Hepatocyte (in vitro differentiated cells): ENCODE results near the gene CRY1. TPM values are rescaled to one million over a fixed set of nuclear protein-coding genes. Genes with fewer than 3 reads are reported as not detected.

ENCODE experiments used
- DNase-seq: peaks from one replicate; pipeline ENCODE4 v3.0.0-alpha.2; 2016; ENCODE audit warnings: low spot score
- H2AFZ ChIP-seq: fragments of 200-600 bp; sonication (generic); 2 replicates; pipeline ENCODE4 v1.6.0; 2016; ENCODE audit warnings: antibody characterized with exemption, mild to moderate bottlenecking
- H3K27ac ChIP-seq: fragments of 200-600 bp; sonication (generic); 2 replicates; pipeline ENCODE4 v1.5.1; 2016; ENCODE audit warnings: mild to moderate bottlenecking
- H3K27me3 ChIP-seq: fragments of 200-600 bp; sonication (generic); 2 replicates; pipeline ENCODE4 v1.6.1; 2016
- H3K36me3 ChIP-seq: fragments of 200-600 bp; sonication (generic); replicated peaks from 2 replicates; pipeline ENCODE4 v1.5.1; 2016; ENCODE audit warnings: low read depth; ENCODE audit not compliant: insufficient read depth
- H3K4me1 ChIP-seq: fragments of 200-600 bp; sonication (generic); 2 replicates; pipeline ENCODE4 v1.5.1; 2016; ENCODE audit warnings: mild to moderate bottlenecking, moderate library complexity; ENCODE audit not compliant: insufficient read depth
- H3K4me2 ChIP-seq: fragments of 200-600 bp; sonication (generic); 2 replicates; pipeline ENCODE4 v1.6.0; 2016
- H3K4me3 ChIP-seq: fragments of 200-600 bp; sonication (generic); 2 replicates; pipeline ENCODE4 v1.5.1; 2016; ENCODE audit warnings: mild to moderate bottlenecking
- H3K79me2 ChIP-seq: fragments of 200-600 bp; sonication (generic); 2 replicates; pipeline ENCODE4 v1.6.0; 2017; ENCODE audit warnings: mild to moderate bottlenecking
- H3K9me2 ChIP-seq: fragments of 200-600 bp; sonication (generic); replicated peaks from 2 replicates; pipeline ENCODE4 v1.6.0; 2017; ENCODE audit warnings: mild to moderate bottlenecking; ENCODE audit not compliant: insufficient read depth
- H3K9me3 ChIP-seq: fragments of 200-600 bp; sonication (generic); 2 replicates; pipeline ENCODE4 v1.5.1; 2016; ENCODE audit warnings: low read depth, mild to moderate bottlenecking
- H4K20me1 ChIP-seq: fragments of 200-600 bp; sonication (generic); 2 replicates; pipeline ENCODE4 v1.6.0; 2016; ENCODE audit warnings: mild to moderate bottlenecking; ENCODE audit not compliant: insufficient read depth, poor library complexity, severe bottlenecking
- CTCF ChIP-seq: fragments of 200-600 bp; sonication (generic); IDR thresholded peaks from 2 replicates; pipeline ENCODE4 v1.5.1; 2016; ENCODE audit warnings: antibody characterized with exemption, mild to moderate bottlenecking; ENCODE audit not compliant: poor library complexity
- EZH2 ChIP-seq: fragments of 200-600 bp; sonication (generic); IDR thresholded peaks from 2 replicates; pipeline ENCODE4 v1.6.1; 2016; ENCODE audit warnings: antibody characterized with exemption, mild to moderate bottlenecking, borderline replicate concordance
- EZH2phosphoT487 ChIP-seq: fragments of 200-600 bp; sonication (generic); IDR thresholded peaks from one replicate; pipeline ENCODE4 v1.6.1; 2018; ENCODE audit warnings: antibody characterized with exemption, mild to moderate bottlenecking, low read depth, moderate library complexity; ENCODE audit not compliant: unreplicated experiment, severe bottlenecking
- WGBS: methylation state at CpG from one replicate; pipeline ENCODE4 v1.1.6; 2016; ENCODE audit warnings: low lambda C conversion rate; ENCODE audit errors: missing lambda C conversion rate; 5-methylcytosine and 5-hydroxymethylcytosine counted together
- polyA plus RNA-seq: library from polyadenylated mRNA; unstranded; fragments of >200 nt; fragmentation: Nextera tagmentation; extraction: Ambion mirVana; gene quantifications from 2 replicates; pipeline ENCODE4 v1.2.1, GENCODE V29; 2016
- total RNA-seq: library from RNA; depleted of rRNA; stranded (reverse); fragments of >200 nt; gene quantifications from 2 replicates; pipeline ENCODE4 v1.2.3, GENCODE V29; 2014

CRY1 gene
- total and polyA plus RNA-seq, 2 experiments from 2014 or later = 29.1 to 34.6 TPM

- Histone ChIP-seq H3K27me3 (no peaks in the 10 kb centered on the region), H3K79me2 (peaks cover 43% of the 10 kb centered on the region), H3K4me3 (peak within 1 kb of the TSS; percentile 92), H3K4me1 (peaks cover 20% of the 10 kb centered on the region), H3K4me2 (peak within 1 kb of the TSS; percentile 85), H3K27ac (peak within 1 kb of the TSS; percentile 99), H3K9me2 (no peaks in the 10 kb centered on the region), H2AFZ (peak within 1 kb of the TSS; percentile 82), H3K9me3 (no peaks in the 10 kb centered on the region), H3K36me3 (no peaks in the 10 kb centered on the region), H4K20me1 (peaks cover 33% of the 10 kb centered on the region)
- DNase-seq = peak; percentile 98
- under 1% methylated on average over 39 of the region's 88 CpGs for WGBS
- TF ChIP-seq EZH2phosphoT487 (no peak), EZH2 (no peak), CTCF (no peak)
Observed at GRCh38 chr12:106955377-106956047, 137.8 kb downstream of the CRY1 start, which contains the start of gene TMEM263. Gene TMEM263, plus strand, starts transcription at chr12:106955907. Its CDS starts 11,210 bp downstream, at chr12:106967117.

- TF ChIP-seq EZH2 = no peak
- no peak for TF ChIP-seq EZH2phosphoT487
- Histone ChIP-seq H3K79me2 (peaks cover 35% of the 10 kb centered on the region), H3K27me3 (no peaks in the 10 kb centered on the region), H3K9me3 (no peaks in the 10 kb centered on the region), H4K20me1 (peaks cover 26% of the 10 kb centered on the region), H3K4me2 (peak overlapping the region; percentile 81), H3K9me2 (no peaks in the 10 kb centered on the region), H2AFZ (peak overlapping the region; percentile 82), H3K4me1 (peaks cover 20% of the 10 kb centered on the region), H3K27ac (peak overlapping the region; percentile 78), H3K36me3 (no peaks in the 10 kb centered on the region), H3K4me3 (peak overlapping the region; percentile 32)
- WGBS = 67% methylated on average over 33 of the region's 36 CpGs
- DNase-seq = peak; percentile 23
Observed at GRCh38 chr12:106954462-106955376, 138.6 kb downstream of the CRY1 start.

GRCh38 chr12:106953352-106954250 lies 139.7 kb downstream of the CRY1 start:
- Histone ChIP-seq H3K27ac (no peak overlapping the region), H3K4me2 (peak overlapping the region; percentile 81), H3K9me3 (no peaks in the 10 kb centered on the region), H3K4me3 (no peak overlapping the region), H3K4me1 (peaks cover 19% of the 10 kb centered on the region), H3K9me2 (no peaks in the 10 kb centered on the region), H4K20me1 (peaks cover 15% of the 10 kb centered on the region), H3K36me3 (no peaks in the 10 kb centered on the region), H3K79me2 (peaks cover 23% of the 10 kb centered on the region), H3K27me3 (no peaks in the 10 kb centered on the region), H2AFZ (no peak overlapping the region)
- WGBS = 85% methylated on average over 12 of the region's 12 CpGs
- TF ChIP-seq EZH2phosphoT487 (no peak), EZH2 (no peak)
- DNase-seq = no peak

DNA sequence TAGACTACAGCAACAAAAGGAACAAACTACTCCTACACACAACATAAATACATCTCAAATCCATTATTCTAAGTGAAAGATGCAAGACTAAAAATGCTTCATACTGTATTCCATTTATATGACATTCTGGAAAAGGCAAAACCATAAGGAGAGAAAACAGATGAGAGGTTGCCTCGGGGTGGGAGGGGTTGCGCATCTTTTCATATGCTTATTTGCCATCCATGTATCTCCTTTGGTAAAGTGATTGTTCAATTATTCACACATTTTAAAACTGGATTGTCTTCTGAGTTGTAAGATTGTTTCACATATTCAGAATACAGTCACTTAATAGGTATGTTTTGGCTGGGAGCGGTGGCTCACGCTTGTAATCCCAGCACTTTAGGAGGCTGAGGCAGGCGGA lies 142.8 kb downstream of the CRY1 start:
- H2AFZ ChIP-seq = no peak overlapping the region
- H3K9me3 ChIP-seq = no peaks in the 10 kb centered on the region
- no peaks in the 10 kb centered on the region for H3K36me3 ChIP-seq
- no peak for DNase-seq
- no peaks in the 10 kb centered on the region for H4K20me1 ChIP-seq
- no peak overlapping the region for H3K4me3 ChIP-seq
- H3K4me1 ChIP-seq = peaks cover 8% of the 10 kb centered on the region
- H3K79me2 ChIP-seq = no peaks in the 10 kb centered on the region
- no peaks in the 10 kb centered on the region for H3K27me3 ChIP-seq
- no peak overlapping the region for H3K4me2 ChIP-seq
- H3K9me2 ChIP-seq = no peaks in the 10 kb centered on the region
- 96% methylated on average over 5 of the region's 5 CpGs for WGBS
- no peak overlapping the region for H3K27ac ChIP-seq
- TF ChIP-seq EZH2 = no peak
- TF ChIP-seq CTCF = no peak
- no peak for TF ChIP-seq EZH2phosphoT487
